Esophagus muscularis mucosa (tissue), 3 donors: Measurements from ENCODE around the gene SPATA2L.

Source experiments
- POLR2AphosphoS5 ChIP-seq, 2 donors: sonication (generic); formaldehyde crosslinking; IDR thresholded peaks; one replicate each; pipeline ENCODE4 v1.6.1; 2017; ENCODE audit warnings: antibody characterized with exemption in 2 of 2
- TF ChIP-seq, protein P1 (sequence below), 3 experiments: fragments of 200-600 bp in 2 of 3; fragments of 450-650 bp in 1 of 3; sonication (generic) in 2 of 3; IDR thresholded peaks; one replicate each; pipeline ENCODE4 v1.5.1; 2017 to 2019; ENCODE audit warnings: antibody characterized with exemption in 3 of 3, mild to moderate bottlenecking in 2 of 3, moderate library complexity in 1 of 3

- TF ChIP-seq POLR2AphosphoS5 (IDR thresholded peaks at IDR 0.05): no peak
- TF ChIP-seq, protein P1, sequence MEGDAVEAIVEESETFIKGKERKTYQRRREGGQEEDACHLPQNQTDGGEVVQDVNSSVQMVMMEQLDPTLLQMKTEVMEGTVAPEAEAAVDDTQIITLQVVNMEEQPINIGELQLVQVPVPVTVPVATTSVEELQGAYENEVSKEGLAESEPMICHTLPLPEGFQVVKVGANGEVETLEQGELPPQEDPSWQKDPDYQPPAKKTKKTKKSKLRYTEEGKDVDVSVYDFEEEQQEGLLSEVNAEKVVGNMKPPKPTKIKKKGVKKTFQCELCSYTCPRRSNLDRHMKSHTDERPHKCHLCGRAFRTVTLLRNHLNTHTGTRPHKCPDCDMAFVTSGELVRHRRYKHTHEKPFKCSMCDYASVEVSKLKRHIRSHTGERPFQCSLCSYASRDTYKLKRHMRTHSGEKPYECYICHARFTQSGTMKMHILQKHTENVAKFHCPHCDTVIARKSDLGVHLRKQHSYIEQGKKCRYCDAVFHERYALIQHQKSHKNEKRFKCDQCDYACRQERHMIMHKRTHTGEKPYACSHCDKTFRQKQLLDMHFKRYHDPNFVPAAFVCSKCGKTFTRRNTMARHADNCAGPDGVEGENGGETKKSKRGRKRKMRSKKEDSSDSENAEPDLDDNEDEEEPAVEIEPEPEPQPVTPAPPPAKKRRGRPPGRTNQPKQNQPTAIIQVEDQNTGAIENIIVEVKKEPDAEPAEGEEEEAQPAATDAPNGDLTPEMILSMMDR (IDR thresholded peaks at IDR 0.05): no peak
These were observed 668 bp downstream of the SPATA2L start for GRCh38 chr16:89700649-89701424.
